ENCODE measurements around the gene TMEM192.
"Not testable (repeated sequence)": the region's sequence is repeated elsewhere in the genome, so short reads cannot be mapped to it uniquely, and the experiment has no call there.

DNA sequence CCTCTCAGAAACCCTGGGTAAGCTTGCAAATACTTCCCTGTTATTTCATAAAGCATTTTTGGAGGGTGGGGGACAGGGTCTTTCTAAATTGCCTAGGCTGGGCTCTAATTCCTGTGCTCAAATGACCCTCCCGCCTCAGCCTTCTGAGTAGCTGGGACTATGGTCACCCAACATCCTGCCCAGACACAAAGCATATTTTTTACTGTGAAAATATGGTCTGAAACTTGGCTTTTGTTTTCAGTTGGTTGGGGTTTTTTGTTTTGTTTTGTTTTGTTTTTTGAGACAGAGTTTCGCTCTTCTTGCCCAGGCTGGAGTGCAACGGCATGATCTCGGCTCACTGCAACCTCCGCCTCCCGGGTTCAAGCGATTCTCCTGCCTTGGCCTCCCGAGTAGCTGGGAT lies 86.9 kb downstream of the TMEM192 start:
- TF ChIP-seq, protein P1, sequence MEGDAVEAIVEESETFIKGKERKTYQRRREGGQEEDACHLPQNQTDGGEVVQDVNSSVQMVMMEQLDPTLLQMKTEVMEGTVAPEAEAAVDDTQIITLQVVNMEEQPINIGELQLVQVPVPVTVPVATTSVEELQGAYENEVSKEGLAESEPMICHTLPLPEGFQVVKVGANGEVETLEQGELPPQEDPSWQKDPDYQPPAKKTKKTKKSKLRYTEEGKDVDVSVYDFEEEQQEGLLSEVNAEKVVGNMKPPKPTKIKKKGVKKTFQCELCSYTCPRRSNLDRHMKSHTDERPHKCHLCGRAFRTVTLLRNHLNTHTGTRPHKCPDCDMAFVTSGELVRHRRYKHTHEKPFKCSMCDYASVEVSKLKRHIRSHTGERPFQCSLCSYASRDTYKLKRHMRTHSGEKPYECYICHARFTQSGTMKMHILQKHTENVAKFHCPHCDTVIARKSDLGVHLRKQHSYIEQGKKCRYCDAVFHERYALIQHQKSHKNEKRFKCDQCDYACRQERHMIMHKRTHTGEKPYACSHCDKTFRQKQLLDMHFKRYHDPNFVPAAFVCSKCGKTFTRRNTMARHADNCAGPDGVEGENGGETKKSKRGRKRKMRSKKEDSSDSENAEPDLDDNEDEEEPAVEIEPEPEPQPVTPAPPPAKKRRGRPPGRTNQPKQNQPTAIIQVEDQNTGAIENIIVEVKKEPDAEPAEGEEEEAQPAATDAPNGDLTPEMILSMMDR (IDR thresholded peaks at IDR 0.05; ENCODE audit: control extremely low read depth in 1 of 3, insufficient read depth in 1 of 3, low read depth in 1 of 3, low read length in 3 of 3), result not testable (repeated sequence)
- TF ChIP-seq, protein P2, sequence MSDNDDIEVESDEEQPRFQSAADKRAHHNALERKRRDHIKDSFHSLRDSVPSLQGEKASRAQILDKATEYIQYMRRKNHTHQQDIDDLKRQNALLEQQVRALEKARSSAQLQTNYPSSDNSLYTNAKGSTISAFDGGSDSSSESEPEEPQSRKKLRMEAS (IDR thresholded peaks at IDR 0.05), result not testable (repeated sequence)
- not testable (repeated sequence) for TF ChIP-seq GTF2F1 (IDR thresholded peaks at IDR 0.05; ENCODE audit: borderline replicate concordance, low read depth, low read length); YY1 (IDR thresholded peaks at IDR 0.05; ENCODE audit: low read depth, low read length); POLR2A (IDR thresholded peaks at IDR 0.05; ENCODE audit: control extremely low read depth in 1 of 2, low read depth in 2 of 2, low read length in 2 of 2); EZH2 (IDR thresholded peaks at IDR 0.05; ENCODE audit: low read depth, low read length, severe bottlenecking); HDAC6 (IDR thresholded peaks at IDR 0.05; ENCODE audit: low read depth, low read length); JUN (IDR thresholded peaks at IDR 0.05; ENCODE audit: low read depth, low read length); ZNF274 (IDR thresholded peaks at IDR 0.05; ENCODE audit: borderline replicate concordance, extremely low read depth, low read length); POLR2AphosphoS5 (IDR thresholded peaks at IDR 0.05; ENCODE audit: low read depth, low read length); SIX5 (IDR thresholded peaks at IDR 0.05; ENCODE audit: low read depth, low read length); JUND (IDR thresholded peaks at IDR 0.05; ENCODE audit: low read length)

Measured in H1 (cell line).